Brain microvascular endothelial cell (primary cell): Measurements from ENCODE around the gene CPVL.
A peak's percentile ranks its signal among the peaks of the same experiment; 100 is the strongest.

Experiments used
- DNase-seq: peaks from one replicate; pipeline ENCODE4 v3.0.0-alpha.2; 2020
- H3K27ac ChIP-seq: fragments of 250-450 bp; sonication (Bioruptor Pico); 2 replicates; pipeline ENCODE4 v1.5.1; 2020; ENCODE audit warnings: mild to moderate bottlenecking, moderate library complexity
- H3K27me3 ChIP-seq: fragments of 250-450 bp; sonication (Bioruptor Pico); replicated peaks from 2 replicates; pipeline ENCODE4 v1.5.1; 2020; ENCODE audit warnings: mild to moderate bottlenecking
- H3K36me3 ChIP-seq: fragments of 250-450 bp; sonication (Bioruptor Pico); replicated peaks from 2 replicates; pipeline ENCODE4 v1.5.1; 2020; ENCODE audit warnings: mild to moderate bottlenecking
- H3K4me3 ChIP-seq: 2 replicates; pipeline ENCODE4 v1.5.1; 2011; ENCODE audit warnings: low read depth, mild to moderate bottlenecking, control low read depth, low read length, moderate library complexity
- in situ Hi-C: cut with HindIII; loops from 2 replicates; pipeline ENCODE4 v1.10.0; 2017; ENCODE audit warnings: low sequenced_read_pairs, low pct_ligation_motif_present
- TF ChIP-seq, protein P1 (sequence below): IDR thresholded peaks from 2 replicates; pipeline ENCODE4 v1.5.1; 2011; ENCODE audit warnings: low read depth, mild to moderate bottlenecking, moderate library complexity, low read length, control low read depth, inconsistent platforms; ENCODE audit errors: missing control alignments

CPVL gene

GRCh38 chr7:29039821-29040578 lies 106.3 kb downstream of the CPVL start:
- DNase-seq, result no peak
- H3K27ac ChIP-seq, result peak overlapping the region; percentile 12
- in situ Hi-C loops, result no loop called here
- no peaks in the 10 kb centered on the region for H3K36me3 ChIP-seq
- H3K27me3 ChIP-seq, result no peaks in the 10 kb centered on the region
- TF ChIP-seq, protein P1, sequence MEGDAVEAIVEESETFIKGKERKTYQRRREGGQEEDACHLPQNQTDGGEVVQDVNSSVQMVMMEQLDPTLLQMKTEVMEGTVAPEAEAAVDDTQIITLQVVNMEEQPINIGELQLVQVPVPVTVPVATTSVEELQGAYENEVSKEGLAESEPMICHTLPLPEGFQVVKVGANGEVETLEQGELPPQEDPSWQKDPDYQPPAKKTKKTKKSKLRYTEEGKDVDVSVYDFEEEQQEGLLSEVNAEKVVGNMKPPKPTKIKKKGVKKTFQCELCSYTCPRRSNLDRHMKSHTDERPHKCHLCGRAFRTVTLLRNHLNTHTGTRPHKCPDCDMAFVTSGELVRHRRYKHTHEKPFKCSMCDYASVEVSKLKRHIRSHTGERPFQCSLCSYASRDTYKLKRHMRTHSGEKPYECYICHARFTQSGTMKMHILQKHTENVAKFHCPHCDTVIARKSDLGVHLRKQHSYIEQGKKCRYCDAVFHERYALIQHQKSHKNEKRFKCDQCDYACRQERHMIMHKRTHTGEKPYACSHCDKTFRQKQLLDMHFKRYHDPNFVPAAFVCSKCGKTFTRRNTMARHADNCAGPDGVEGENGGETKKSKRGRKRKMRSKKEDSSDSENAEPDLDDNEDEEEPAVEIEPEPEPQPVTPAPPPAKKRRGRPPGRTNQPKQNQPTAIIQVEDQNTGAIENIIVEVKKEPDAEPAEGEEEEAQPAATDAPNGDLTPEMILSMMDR, result no peak
- H3K4me3 ChIP-seq, result no peak overlapping the region

GRCh38 chr7:29038463-29038862 lies 107.9 kb downstream of the CPVL start:
- Histone ChIP-seq H3K4me3 (no peak overlapping the region), H3K27ac (peak overlapping the region; percentile 56), H3K27me3 (no peaks in the 10 kb centered on the region), H3K36me3 (no peaks in the 10 kb centered on the region)
- TF ChIP-seq, protein P1, result no peak
- DNase-seq, result peak; percentile 80
- in situ Hi-C loops, result no loop called here

- H3K27ac ChIP-seq, result peak overlapping the region; percentile 38
- DNase-seq, result peak; percentile 93
- no peaks in the 10 kb centered on the region for H3K36me3 ChIP-seq
- no peak overlapping the region for H3K4me3 ChIP-seq
- TF ChIP-seq, protein P1, result no peak
- in situ Hi-C loops, result no loop called here
- H3K27me3 ChIP-seq, result no peaks in the 10 kb centered on the region
These were observed 111.1 kb downstream of the CPVL start for GRCh38 chr7:29035044-29035740.

DNA sequence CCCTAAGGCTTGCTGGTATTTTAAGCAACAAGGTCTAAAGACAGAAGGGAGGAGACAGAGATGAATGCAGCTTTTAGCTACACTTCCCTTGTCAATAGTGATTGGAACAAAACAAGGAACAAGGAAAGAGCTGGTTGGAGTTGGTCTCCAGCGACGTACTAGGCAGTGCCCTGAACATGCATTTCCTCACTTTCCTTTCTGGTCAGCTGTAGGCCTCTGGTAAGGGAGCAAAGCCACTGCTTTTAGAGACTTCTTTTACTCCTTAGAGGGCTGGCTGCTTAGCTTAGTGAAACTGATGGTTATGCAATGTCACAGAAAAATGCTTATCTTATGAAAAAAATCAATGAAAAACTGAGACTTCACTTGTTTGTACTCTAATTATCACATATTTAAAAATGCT lies 112.8 kb downstream of the CPVL start:
- Histone ChIP-seq H3K36me3 (no peaks in the 10 kb centered on the region), H3K27ac (no peak overlapping the region), H3K27me3 (no peaks in the 10 kb centered on the region), H3K4me3 (no peak overlapping the region)
- in situ Hi-C loops, result no loop called here
- TF ChIP-seq, protein P1, result no peak
- DNase-seq, result no peak

- no peaks in the 10 kb centered on the region for H3K36me3 ChIP-seq
- in situ Hi-C loops, result no loop called here
- H3K27ac ChIP-seq, result no peak overlapping the region
- no peak overlapping the region for H3K4me3 ChIP-seq
- DNase-seq, result no peak
- no peaks in the 10 kb centered on the region for H3K27me3 ChIP-seq
- TF ChIP-seq, protein P1, result no peak
These were observed 114.2 kb downstream of the CPVL start for GRCh38 chr7:29032146-29032545.
